ENCODE data around the gene IGFBPL1. TPM values are rescaled to one million over a fixed set of nuclear protein-coding genes. Genes with fewer than 3 reads are reported as not detected.

IGFBPL1 gene
- total RNA-seq, 1 donor: 0.36 TPM

DNA sequence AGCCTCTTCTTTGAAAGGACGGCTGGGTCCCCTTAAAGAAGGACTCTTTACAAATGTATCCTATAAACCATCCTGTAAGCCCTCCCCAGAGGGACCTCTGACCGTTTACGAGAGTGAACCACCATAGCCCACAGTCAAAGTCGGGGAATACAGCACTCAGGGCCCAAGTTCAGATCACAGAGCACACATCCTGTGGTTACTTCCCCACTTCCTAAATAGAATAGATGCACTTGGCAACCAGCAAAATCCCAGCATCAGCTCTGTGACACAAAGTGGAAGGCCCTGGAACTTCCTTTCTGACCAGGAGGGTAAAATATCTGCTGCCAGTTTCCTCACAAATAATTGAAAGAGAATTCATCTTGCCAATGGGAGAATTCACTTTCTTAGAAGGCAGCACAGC lies 6.9 kb upstream of the IGFBPL1 start:
- peaks cover 34% of the 10 kb centered on the region for H3K27me3 ChIP-seq (ENCODE audit: insufficient read depth, low read length)
- H2AFZ ChIP-seq (ENCODE audit: low read length): no peak overlapping the region
- no peak for DNase-seq (ENCODE audit: insufficient read length, low spot score, missing footprints)
- H3K79me2 ChIP-seq (ENCODE audit: insufficient read depth, low read length): no peaks in the 10 kb centered on the region
- H4K20me1 ChIP-seq (ENCODE audit: insufficient read depth, low read length): no peaks in the 10 kb centered on the region
- TF ChIP-seq, protein P1, sequence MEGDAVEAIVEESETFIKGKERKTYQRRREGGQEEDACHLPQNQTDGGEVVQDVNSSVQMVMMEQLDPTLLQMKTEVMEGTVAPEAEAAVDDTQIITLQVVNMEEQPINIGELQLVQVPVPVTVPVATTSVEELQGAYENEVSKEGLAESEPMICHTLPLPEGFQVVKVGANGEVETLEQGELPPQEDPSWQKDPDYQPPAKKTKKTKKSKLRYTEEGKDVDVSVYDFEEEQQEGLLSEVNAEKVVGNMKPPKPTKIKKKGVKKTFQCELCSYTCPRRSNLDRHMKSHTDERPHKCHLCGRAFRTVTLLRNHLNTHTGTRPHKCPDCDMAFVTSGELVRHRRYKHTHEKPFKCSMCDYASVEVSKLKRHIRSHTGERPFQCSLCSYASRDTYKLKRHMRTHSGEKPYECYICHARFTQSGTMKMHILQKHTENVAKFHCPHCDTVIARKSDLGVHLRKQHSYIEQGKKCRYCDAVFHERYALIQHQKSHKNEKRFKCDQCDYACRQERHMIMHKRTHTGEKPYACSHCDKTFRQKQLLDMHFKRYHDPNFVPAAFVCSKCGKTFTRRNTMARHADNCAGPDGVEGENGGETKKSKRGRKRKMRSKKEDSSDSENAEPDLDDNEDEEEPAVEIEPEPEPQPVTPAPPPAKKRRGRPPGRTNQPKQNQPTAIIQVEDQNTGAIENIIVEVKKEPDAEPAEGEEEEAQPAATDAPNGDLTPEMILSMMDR (IDR thresholded peaks at IDR 0.05; ENCODE audit: extremely low read depth, low read depth, low read length): no peak
- H3K27ac ChIP-seq (ENCODE audit: low read depth, low read length): no peak overlapping the region
- H3K4me2 ChIP-seq (ENCODE audit: insufficient read depth, low read length): no peak overlapping the region
- no peaks in the 10 kb centered on the region for H3K9me3 ChIP-seq (ENCODE audit: low read depth, low read length)
- H3K36me3 ChIP-seq (ENCODE audit: insufficient read depth, low read length): no peaks in the 10 kb centered on the region
- peaks cover 4% of the 10 kb centered on the region for H3K4me1 ChIP-seq (ENCODE audit: insufficient read depth, low read length)
- no peak overlapping the region for H3K4me3 ChIP-seq (ENCODE audit: insufficient read depth, low read length)

DNA sequence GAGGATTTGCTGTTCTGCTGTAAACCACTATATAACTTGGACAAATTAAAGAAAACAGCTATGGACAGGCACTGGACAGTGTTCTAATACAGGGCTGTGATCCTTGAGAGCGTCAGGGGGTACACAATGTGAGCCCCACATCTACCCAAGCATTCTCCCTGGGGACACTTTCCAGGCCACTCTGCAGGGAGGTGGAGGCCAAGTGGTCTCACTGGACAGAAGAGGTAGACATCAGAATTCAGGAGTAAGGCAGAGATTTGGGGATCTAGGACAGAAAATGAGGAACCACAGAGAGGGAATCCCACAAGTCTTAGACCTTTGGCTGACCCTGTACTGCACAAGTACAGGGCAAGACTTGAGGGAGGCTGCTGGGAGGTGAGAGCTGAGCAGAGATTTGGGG lies 3.8 kb upstream of the IGFBPL1 start:
- Histone ChIP-seq H3K36me3 (ENCODE audit: insufficient read depth, low read length) (no peaks in the 10 kb centered on the region), H3K4me1 (ENCODE audit: insufficient read depth, low read length) (no peaks in the 10 kb centered on the region), H3K9me3 (ENCODE audit: low read depth, low read length) (no peaks in the 10 kb centered on the region), H4K20me1 (ENCODE audit: insufficient read depth, low read length) (no peaks in the 10 kb centered on the region), H3K27ac (ENCODE audit: low read depth, low read length) (no peak overlapping the region), H3K79me2 (ENCODE audit: insufficient read depth, low read length) (no peaks in the 10 kb centered on the region), H3K4me2 (ENCODE audit: insufficient read depth, low read length) (no peak overlapping the region), H3K4me3 (ENCODE audit: insufficient read depth, low read length) (no peak overlapping the region), H2AFZ (ENCODE audit: low read length) (no peak overlapping the region), H3K27me3 (ENCODE audit: insufficient read depth, low read length) (peaks cover 53% of the 10 kb centered on the region)
- TF ChIP-seq, protein P1 (IDR thresholded peaks at IDR 0.05; ENCODE audit: extremely low read depth, low read depth, low read length): no peak
- DNase-seq (ENCODE audit: insufficient read length, low spot score, missing footprints): no peak

DNA sequence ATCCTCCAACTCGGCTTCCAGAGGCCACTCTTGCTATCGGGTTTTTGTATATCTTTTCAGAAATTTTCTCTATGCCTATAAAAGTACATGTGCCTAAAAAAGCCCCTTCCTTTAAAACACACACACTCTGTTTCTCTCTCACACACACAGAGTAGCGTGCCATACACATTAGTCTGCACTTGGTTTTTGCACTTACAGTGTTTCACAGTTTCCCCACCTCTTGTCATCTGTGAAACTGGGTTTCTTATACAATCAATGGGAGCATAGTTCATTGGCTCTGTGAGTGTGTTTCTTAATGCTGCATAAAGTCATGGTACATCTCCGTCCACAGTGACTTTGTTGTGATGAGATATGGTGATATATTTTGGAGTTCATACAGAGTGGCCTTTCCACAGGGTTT lies 664 bp upstream of the IGFBPL1 start:
- TF ChIP-seq, protein P1 (IDR thresholded peaks at IDR 0.05; ENCODE audit: extremely low read depth, low read depth, low read length): no peak
- H3K4me2 ChIP-seq (ENCODE audit: insufficient read depth, low read length): no peak overlapping the region
- no peaks in the 10 kb centered on the region for H3K9me3 ChIP-seq (ENCODE audit: low read depth, low read length)
- H3K4me1 ChIP-seq (ENCODE audit: insufficient read depth, low read length): no peaks in the 10 kb centered on the region
- no peaks in the 10 kb centered on the region for H3K79me2 ChIP-seq (ENCODE audit: insufficient read depth, low read length)
- no peak overlapping the region for H3K27ac ChIP-seq (ENCODE audit: low read depth, low read length)
- H3K4me3 ChIP-seq (ENCODE audit: insufficient read depth, low read length): no peak overlapping the region
- DNase-seq (ENCODE audit: insufficient read length, low spot score, missing footprints): no peak
- H3K27me3 ChIP-seq (ENCODE audit: insufficient read depth, low read length): peaks cover 67% of the 10 kb centered on the region
- no peaks in the 10 kb centered on the region for H4K20me1 ChIP-seq (ENCODE audit: insufficient read depth, low read length)
- no peak overlapping the region for H2AFZ ChIP-seq (ENCODE audit: low read length)
- H3K36me3 ChIP-seq (ENCODE audit: insufficient read depth, low read length): no peaks in the 10 kb centered on the region

DNA sequence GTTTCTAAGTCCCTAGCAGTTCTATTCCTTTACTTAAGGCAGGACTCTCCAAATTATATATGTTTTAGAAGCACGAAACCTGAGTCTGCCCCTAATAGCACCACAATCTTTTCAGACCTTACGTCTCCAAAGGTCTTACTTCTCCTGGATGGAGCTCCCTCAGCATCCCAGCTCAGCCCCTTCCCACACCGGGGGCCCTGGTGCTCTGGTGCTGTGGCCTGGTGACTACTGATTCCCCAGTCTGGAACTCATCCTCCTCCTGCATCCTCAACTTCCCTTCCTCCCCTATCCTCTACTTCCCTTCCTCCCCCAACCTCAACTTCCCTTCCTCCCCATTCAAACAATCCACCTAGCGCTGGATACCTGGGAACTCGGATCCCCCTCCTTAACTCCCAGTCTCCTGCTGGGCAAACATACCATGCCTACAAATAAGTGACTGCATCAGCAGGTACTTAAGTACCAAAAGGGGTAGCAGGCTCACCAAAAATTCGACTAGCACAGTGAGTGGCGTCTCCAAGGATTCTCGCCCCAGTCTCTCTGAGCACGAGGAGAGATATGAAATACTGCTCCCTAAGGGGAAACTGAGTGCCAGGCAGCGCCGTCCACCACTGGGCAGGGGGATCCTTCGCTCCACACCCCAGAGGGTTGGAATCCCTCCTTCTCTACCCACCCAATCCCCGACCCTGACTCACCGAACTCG lies 831 bp downstream of the IGFBPL1 start:
- no peak overlapping the region for H2AFZ ChIP-seq (ENCODE audit: low read length)
- H3K27me3 ChIP-seq (ENCODE audit: insufficient read depth, low read length): peaks cover 64% of the 10 kb centered on the region
- no peaks in the 10 kb centered on the region for H3K36me3 ChIP-seq (ENCODE audit: insufficient read depth, low read length)
- no peak overlapping the region for H3K4me3 ChIP-seq (ENCODE audit: insufficient read depth, low read length)
- H3K27ac ChIP-seq (ENCODE audit: low read depth, low read length): no peak overlapping the region
- H4K20me1 ChIP-seq (ENCODE audit: insufficient read depth, low read length): no peaks in the 10 kb centered on the region
- H3K4me1 ChIP-seq (ENCODE audit: insufficient read depth, low read length): no peaks in the 10 kb centered on the region
- no peak overlapping the region for H3K4me2 ChIP-seq (ENCODE audit: insufficient read depth, low read length)
- no peaks in the 10 kb centered on the region for H3K9me3 ChIP-seq (ENCODE audit: low read depth, low read length)
- TF ChIP-seq, protein P1 (IDR thresholded peaks at IDR 0.05; ENCODE audit: extremely low read depth, low read depth, low read length): no peak
- no peak for DNase-seq (ENCODE audit: insufficient read length, low spot score, missing footprints)
- no peaks in the 10 kb centered on the region for H3K79me2 ChIP-seq (ENCODE audit: insufficient read depth, low read length)

All from osteoblast (primary cell).